H7 (cell line): ENCODE results near the gene UBE2J2. TPM values are rescaled to one million over a fixed set of nuclear protein-coding genes. Genes with fewer than 3 reads are reported as not detected.
"Not testable (repeated sequence)": the region's sequence is repeated elsewhere in the genome, so short reads cannot be mapped to it uniquely, and the experiment has no call there.

Experiments used
- DNase-seq: peaks from one replicate; pipeline ENCODE4 v3.0.0; 2012
- H3K27me3 ChIP-seq: 2 replicates; pipeline ENCODE4 v1.6.0; 2011; ENCODE audit warnings: mild to moderate bottlenecking, low read length; ENCODE audit not compliant: control insufficient read depth, insufficient read depth
- H3K36me3 ChIP-seq: replicated peaks from 2 replicates; pipeline ENCODE4 v1.5.1; 2011; ENCODE audit warnings: low read length; ENCODE audit not compliant: control insufficient read depth, insufficient read depth
- H3K4me3 ChIP-seq: 2 replicates; pipeline ENCODE4 v1.5.1; 2011; ENCODE audit warnings: low read depth, mild to moderate bottlenecking, control low read depth, low read length, moderate library complexity; ENCODE audit not compliant: insufficient read depth
- total RNA-seq: library from RNA; depleted of rRNA; stranded (reverse); fragments of >200 nt; shearing (Covaris generic); gene quantifications from 2 replicates; pipeline ENCODE4 v1.2.3, GENCODE V29; 2014

UBE2J2 gene
- total RNA-seq, 1 experiment from 2014 or later = 105 TPM

DNA sequence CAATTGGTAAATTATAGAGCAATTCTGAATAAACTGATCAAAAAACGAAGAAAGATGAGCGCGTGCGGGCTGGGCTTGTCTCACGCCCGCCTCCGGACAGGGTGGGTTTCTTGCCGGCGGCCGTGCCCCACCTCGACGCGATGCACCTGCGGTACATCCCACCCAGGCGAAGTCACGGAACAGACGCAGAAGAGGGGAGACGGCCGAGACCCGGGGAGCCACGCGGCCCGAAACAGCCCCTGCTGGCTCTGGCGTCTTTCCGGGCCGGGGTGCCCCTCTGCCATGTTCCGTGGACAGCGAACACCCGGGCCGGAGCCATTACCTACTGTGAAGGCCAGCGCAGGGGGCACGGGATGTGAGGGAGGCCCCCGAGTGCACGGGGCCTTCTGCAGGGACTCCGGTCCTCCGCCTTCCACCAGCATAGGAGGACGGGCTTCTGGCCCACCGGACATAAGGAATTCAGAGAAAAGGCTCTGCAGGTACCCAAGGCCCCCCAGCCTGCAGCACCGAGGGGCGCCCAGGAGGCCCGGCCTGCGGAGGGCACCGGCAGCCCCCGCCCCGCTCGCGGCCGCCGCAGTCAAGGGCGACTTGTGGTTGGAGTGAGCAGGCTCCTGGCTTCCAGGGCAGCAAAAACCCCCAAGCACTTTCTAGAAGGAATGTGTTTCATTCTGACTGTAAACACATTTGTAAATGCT is 19.5 kb downstream of the UBE2J2 start:
- H3K27me3 ChIP-seq = no peaks in the 10 kb centered on the region
- peaks cover 7% of the 10 kb centered on the region for H3K36me3 ChIP-seq
- H3K4me3 ChIP-seq = no peak overlapping the region
- DNase-seq = peak; percentile 45

DNA sequence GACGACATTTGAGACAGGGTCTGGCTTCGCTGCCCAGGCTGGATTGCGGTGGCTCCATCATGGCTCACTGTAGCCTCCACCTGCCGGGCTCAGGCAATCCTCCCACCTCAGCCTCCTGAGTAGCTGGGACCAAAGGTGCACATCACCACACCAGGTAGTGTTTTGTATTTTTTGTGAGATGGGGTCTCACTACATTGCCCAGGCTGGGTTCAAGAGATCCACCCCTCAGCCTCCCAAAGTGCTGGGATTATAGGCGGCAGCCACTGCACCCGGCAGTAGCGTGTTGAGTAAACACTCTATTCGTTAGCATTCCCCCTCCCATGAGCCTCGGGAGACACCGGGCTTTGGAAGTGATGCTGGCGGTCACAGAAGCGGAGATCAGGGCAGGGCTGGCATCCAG is 20.3 kb downstream of the UBE2J2 start:
- H3K27me3 ChIP-seq = no peaks in the 10 kb centered on the region
- H3K36me3 ChIP-seq = peaks cover 5% of the 10 kb centered on the region
- no peak overlapping the region for H3K4me3 ChIP-seq
- DNase-seq = no peak

DNA sequence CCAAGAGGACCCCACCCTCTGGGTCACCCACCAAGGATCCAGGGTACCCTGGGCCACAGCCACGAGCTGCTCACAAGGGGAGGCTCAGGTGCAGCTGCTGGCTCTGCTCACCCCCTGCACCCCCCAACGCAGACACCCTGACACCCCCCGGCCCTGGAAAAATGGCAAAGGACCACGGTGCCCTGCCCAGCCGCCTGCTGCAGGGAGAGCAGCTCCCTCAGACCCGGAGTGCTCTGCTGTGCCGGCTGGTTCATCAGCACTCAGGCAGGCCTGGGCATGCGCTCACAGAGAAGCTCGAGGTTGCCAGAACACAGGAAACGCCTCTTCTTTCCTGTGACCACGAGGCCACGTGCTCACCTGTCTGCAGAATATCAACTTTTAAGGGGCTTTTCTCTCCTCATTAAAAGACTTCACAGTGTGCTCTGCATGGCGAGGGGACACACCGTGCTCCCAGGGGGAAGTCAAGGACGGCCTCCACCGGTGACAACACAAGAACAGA is 22.8 kb downstream of the UBE2J2 start:
- DNase-seq = no peak
- Histone ChIP-seq H3K36me3 (peaks cover 5% of the 10 kb centered on the region), H3K27me3 (no peaks in the 10 kb centered on the region), H3K4me3 (no peak overlapping the region)

DNA sequence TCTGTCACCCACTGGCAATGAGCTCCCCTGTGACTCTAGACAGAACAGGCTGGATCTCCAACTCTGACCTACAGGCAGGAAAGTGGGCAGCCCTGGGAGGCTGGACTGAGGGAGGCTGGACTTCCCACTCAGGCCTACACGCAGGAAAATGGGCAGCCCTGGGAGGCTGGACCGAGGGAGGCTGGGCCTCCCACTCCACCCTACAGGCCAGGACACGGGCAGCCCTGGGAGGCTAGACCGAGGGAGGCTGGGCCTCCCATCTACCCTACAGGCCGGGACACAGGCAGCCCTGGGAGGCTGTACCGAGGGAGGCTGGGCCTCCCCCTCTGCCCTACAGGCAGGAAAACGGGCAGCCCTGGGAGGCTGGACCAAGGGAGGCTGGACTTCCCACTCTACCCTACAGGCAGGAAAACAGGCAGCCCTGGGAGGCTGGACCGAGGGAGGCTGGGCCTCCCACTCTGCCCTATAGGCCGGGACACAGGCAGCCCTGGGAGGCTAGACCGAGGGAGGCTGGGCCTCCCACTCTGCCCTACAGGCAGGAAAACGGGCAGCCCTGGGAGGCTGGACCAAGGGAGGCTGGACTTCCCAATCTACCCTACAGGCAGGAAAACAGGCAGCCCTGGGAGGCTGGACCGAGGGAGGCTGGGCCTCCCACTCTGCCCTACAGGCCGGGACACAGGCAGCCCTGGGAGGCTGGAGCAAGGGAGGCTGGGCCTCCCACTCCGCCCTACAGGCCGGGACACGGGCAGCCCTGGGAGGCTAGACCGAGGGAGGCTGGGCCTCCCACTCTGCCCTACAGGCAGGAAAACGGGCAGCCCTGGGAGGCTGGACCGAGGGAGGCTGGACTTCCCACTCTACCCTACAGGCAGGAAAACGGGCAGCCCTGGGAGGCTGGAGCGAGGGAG is 25.4 kb downstream of the UBE2J2 start:
- H3K4me3 ChIP-seq, DNase-seq, H3K27me3 ChIP-seq, H3K36me3 ChIP-seq: not testable (repeated sequence)

DNA sequence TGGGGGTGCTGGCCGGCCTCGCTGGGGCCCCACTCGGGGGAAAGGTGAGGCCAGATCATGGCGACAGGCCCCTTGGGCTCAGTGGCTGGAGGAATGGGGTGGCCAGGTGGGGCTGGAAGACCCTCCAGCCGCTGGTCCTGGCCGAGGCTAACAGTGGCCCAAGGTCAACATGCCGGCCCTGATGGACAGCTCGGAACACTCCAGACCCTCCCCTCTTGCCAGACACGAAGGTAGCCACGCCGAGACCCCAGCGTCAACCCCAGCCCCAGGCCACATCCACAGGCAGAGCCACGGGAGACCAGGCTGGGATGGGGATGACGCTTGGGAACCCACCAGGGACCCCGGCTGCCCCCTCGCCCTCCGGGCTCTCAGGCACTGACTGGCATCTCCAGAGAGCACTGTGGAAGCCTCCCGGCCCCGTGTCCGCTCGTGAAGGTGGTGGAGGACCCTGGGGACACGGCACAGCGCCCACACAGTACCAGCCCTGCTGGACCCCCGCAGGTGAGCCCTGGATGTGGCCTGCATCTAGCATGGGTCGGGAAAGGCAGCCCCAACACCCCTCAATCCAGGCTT is 26.2 kb downstream of the UBE2J2 start:
- no peak for DNase-seq
- peaks cover under 1% of the 10 kb centered on the region; the same call in 1 of the 2 replicates for H3K36me3 ChIP-seq
- H3K27me3 ChIP-seq = no peaks in the 10 kb centered on the region
- H3K4me3 ChIP-seq = no peak overlapping the region

DNA sequence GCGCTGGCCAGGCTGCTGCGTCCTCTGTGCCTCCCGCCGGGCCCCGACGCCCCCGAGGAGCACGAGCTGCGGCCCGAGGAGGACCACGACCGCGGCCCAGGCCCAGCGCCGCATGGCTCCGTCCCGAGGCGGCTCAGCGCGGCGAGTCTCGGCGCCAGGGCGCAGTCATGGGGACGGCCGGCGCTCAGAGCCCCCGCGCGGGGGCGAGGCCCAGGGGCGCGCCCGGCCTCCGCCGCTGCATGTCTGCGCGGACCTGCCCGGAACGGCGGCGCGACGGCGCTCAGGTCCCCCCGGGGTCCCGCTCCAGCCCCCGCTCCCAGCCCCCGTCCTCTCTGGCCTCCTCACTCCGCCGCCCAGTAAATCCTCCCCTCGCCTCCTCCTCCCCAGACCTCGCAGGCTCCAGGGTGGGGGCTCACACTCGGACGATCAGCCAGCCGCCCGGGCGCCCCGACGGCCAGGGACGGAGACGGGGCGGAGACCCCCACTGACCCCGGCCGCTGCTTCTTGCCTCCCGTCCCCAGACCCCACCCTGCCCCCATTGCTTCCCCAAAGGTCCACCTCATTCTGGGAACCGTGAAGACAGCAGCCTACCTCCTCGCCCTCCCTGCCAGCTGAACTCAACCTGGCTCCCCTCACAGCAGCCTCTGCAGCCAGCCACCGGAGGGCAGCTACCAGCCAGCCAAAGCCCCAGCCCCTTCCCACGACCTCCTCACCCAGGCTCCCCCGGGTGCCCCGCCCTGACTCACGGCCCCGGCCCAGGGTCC is 26.9 kb downstream of the UBE2J2 start, which contains the start of gene C1QTNF12:
Gene C1QTNF12, minus strand, starts transcription at position 146 of the 764 bp plus-strand sequence. Its CDS starts 32 bp downstream, at position 114.
- peak; percentile 92 for DNase-seq
- Histone ChIP-seq H3K36me3 (no peaks in the 10 kb centered on the region), H3K4me3 (no peak within 1 kb of the TSS; the same call in 1 of the 2 replicates), H3K27me3 (no peaks in the 10 kb centered on the region)

DNA sequence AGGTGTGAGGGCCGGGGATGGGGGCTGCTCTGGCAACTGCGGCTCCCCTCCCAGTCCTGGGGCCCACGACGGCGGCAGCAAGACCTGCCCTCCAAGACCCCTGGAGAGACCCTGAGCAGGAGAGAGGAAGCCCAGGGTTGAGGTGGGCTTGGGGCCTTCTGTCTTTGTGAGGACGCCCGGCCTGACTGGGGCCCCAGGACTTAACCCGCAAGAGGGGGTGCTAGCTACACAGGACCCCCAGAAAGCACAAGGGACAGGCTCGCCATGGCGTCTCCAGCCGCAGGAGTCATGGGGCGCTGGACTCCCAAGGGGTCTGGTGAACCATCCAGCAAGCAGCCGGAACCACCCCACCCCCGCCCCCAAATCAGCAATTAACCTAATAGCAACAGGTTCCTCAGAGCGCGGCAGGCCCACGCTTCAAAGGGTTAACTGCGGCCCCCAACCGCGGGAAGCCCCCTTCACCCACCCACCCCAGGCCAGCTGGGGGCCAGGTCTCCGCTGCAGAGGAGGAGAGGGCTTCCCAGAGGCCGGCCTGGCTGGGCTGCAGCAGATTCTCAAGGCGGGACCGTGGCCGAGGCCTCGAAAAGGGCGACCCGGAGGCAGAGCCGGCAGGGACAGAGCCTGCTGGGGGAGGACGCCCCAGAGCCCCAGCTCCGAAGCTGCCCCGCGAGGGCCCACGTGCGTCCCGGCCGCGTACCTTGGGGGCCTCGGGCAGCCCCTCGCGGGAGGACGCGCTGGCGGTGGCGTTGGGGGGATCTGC is 27.7 kb downstream of the UBE2J2 start:
- Histone ChIP-seq H3K36me3 (no peaks in the 10 kb centered on the region), H3K27me3 (no peaks in the 10 kb centered on the region), H3K4me3 (no peak overlapping the region)
- peak; percentile 86 for DNase-seq

DNA sequence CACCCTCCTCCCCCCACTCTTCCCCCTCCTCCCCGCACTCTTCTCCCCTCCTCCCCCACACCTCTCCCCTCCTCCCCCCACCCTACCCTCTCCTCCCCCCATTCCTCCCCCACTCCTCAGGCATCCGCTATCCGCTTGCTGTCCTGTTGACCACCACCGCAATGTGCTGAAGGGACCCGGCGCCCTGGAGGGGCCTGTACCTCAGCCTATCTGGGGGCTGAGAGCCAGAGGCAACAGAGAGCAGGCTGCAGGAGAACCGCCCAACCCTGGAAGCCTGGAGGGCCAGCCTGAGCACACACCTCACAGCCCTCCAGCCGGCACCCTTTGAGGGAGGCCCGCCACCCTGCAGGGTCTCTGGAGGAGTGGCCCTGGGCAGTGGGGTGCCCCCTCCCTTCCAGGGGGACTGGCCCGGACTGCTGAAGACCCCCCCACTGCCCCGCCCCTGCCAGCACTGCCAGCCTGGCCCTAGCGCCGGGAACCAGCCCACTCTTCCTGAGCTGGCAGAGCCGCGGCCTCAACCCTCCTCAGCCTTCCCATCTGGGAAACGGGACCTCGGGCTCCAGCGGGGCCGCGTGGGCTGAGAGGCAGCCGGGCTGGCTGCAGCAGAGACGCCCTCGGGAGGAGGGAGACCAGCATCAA is 28.4 kb downstream of the UBE2J2 start:
- no peak for DNase-seq
- Histone ChIP-seq H3K27me3 (no peaks in the 10 kb centered on the region), H3K36me3 (no peaks in the 10 kb centered on the region), H3K4me3 (no peak overlapping the region)

DNA sequence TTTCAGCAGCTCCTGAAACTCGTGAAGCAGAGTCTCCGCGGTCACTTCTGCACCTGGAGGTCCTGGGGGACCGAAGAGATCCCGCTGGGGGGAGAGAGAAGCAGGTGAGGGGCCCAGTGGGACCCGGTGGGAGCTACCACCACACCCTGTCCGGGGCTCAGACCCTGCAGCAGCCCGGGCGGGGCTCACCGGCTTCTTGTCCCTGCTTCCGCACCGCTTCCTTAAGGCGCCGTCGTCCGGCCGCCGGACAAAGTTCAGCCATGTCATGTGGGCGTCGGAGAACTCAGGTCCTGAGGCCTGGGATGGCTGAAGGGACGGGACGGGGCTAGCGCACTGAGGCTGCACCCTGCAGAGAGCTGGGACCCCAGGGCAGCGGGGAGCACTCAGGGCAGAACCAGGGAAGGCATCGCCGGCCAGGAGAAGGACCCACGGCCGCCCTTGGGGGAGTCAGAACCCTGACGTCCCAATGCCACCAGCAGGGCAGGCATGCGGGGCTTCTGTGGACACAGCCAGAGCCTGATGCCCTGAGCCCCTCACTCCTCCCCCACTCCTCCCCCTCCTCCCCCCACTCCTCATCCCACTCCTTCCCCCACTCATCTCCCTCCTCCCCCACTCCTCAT is 29.4 kb downstream of the UBE2J2 start:
- no peak for DNase-seq
- H3K36me3 ChIP-seq = no peaks in the 10 kb centered on the region
- H3K27me3 ChIP-seq = no peaks in the 10 kb centered on the region
- H3K4me3 ChIP-seq = no peak overlapping the region

DNA sequence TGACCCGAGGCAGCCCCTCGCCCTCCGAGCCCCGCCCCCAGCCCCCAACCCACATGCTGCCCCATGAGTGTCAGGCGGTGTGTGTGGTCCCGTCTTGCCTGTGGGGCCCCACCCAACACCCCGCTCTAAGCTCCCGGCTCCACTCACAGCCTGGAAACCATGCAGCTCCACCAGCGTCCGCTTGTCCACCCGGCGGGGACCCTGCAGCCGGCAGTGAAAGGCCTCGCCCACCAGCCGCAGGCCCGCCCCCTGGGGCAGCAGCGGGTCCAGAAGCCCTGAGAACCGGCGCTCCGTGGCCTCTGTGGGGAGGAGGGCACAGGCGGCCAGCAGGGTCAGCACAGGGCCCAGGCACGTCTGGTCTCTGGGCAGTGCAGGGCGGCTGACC is 29.9 kb downstream of the UBE2J2 start:
- H3K36me3 ChIP-seq = no peaks in the 10 kb centered on the region
- H3K27me3 ChIP-seq = no peaks in the 10 kb centered on the region
- DNase-seq = no peak
- no peak overlapping the region for H3K4me3 ChIP-seq

DNA sequence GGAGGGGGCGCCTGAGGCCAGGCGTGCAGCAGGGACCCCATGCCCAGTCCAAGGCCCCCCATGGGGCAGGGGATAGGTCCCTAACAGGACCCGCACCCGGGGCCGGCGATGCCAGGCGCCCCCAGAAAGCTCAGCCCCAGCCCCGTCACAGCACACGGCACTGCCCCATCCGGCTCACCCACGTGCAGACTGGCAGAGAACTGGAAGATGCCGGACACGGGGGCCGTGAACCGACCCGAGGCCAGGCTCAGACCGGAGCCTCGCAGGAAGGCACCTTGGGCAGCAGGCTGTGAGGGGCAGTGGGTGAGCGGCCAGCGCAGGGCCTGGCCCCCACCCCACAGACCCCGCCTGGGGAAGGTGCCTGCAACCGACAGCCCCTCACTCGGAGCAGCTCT is 30.4 kb downstream of the UBE2J2 start:
- H3K36me3 ChIP-seq = no peaks in the 10 kb centered on the region
- H3K4me3 ChIP-seq = no peak overlapping the region
- no peaks in the 10 kb centered on the region for H3K27me3 ChIP-seq
- no peak for DNase-seq

DNA sequence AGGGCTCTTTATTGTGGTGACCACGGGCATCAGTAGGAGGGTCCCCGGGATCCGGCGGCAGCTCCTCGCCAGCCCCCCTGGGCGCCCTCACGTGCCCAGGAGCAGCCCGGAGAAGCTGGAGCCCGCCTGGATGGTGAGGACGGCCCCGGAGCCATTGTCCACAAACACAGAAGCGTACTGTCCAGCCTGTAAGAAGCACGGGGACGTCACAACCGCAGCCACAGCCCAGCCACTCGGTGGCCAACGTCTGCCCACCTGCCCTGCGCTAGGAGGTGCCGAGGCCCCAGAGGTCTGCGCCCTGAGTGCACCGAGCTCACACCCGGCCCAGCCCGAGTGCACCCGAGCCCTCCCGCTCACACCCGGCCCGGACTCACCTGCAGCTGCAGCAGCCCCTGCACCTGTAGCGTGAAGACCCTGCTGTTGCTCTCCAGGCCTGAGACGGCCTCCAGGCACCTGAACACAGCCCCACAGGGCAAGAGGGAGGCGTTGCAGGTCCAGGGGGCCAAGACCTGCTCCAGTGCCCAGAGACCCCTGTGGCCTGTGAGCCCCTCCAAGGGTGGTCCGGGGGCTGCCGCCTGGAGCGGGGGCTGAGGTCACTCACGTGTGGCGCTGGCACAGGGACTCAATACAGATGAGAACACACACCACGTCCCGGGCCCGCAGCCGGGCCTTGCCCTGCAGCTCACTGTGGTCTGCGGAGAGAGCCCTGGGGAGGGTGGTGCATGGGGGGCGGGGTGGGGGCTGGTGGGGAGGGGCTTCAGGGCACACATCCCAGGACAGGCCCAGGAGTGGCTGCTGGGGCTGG is 31.0 kb downstream of the UBE2J2 start:
- no peak overlapping the region for H3K4me3 ChIP-seq
- no peak for DNase-seq

More for the DNA sequence above, 31.0 kb downstream of the UBE2J2 start:
- H3K27me3 ChIP-seq = no peaks in the 10 kb centered on the region
- no peaks in the 10 kb centered on the region for H3K36me3 ChIP-seq
